GM12878 (cell line): ENCODE data around the gene SHISA9.

Source experiments
- BHLHE40 ChIP-seq, 2 experiments: fragments of 450-650 bp in 1 of 2; IDR thresholded peaks; 2 replicates each; pipeline ENCODE4 v1.6.1; 2011 to 2017; ENCODE audit warnings: low read depth in 2 of 2, borderline replicate concordance in 1 of 2, improper control_type of control experiment in 1 of 2, low read length in 1 of 2, mild to moderate bottlenecking in 1 of 2
- JUND ChIP-seq: IDR thresholded peaks from 2 replicates; pipeline ENCODE4 v1.6.1; 2012; ENCODE audit warnings: low read depth, mild to moderate bottlenecking, low read length, improper control_type of control experiment, moderate library complexity
- NFYB ChIP-seq: IDR thresholded peaks from 2 replicates; pipeline ENCODE4 v1.6.1; 2011; ENCODE audit warnings: low read depth, mild to moderate bottlenecking, low read length, improper control_type of control experiment, moderate library complexity; ENCODE audit not compliant: insufficient read depth
- TAF1 ChIP-seq: IDR thresholded peaks from 2 replicates; pipeline ENCODE4 v1.6.1; 2011; ENCODE audit warnings: mild to moderate bottlenecking, low read depth, low read length, borderline replicate concordance

GRCh38 chr16:12896562-12896961 is 4.8 kb upstream of the SHISA9 start:
- TF ChIP-seq NFYB = no peak
- no peak for TF ChIP-seq TAF1
- no peak for TF ChIP-seq JUND
- no peak for TF ChIP-seq BHLHE40 (IDR thresholded peaks at IDR 0.05; ENCODE audit: borderline replicate concordance in 1 of 2, low read depth in 2 of 2, low read length in 1 of 2)
